ENCODE results near the gene MEST. TPM values are rescaled to one million over a fixed set of nuclear protein-coding genes. Genes with fewer than 3 reads are reported as not detected.
"Not testable (repeated sequence)": the region's sequence is repeated elsewhere in the genome, so short reads cannot be mapped to it uniquely, and the experiment has no call there.

The MEST gene
- total RNA-seq, 1 experiment from 2014 or later, result 76.9 TPM

DNA sequence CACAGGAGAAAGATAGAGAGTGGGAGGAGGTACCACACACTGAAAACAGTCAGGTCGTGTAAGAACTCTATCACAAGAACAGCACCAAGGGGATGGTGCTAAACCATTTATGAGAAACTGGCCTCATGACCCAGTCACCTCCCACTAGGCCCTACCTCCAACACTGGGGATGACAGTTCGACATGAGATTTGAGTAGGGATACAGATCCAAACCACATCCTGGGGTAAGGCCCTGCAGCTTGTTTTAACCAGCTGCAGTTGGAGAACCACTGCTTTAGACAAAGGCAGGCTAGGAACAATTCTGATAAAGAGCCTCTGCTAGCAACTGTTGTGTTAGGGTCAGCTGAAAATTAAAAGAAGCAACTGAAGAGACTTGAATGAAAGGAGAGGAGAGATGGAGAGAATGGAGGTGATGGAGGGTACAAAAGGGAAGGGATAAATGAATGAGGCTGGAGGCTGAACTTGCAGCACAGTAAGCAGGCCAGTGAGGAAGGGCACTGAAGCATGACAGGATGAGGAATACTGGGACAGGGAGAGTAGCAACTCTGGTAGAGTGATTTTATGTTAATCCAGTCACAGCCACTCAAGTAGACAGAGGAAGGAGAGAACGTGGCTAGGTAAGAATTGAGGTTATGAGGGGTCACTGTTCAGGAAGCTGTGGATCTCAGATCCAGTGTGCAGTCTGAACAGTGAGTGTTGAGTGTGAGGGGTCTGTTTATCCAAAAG, 23.6 kb downstream of the MEST start:
- ChIA-PET POLR2A (ENCODE audit: unreplicated experiment) (no interaction called here), CTCF (no interaction called here)
- no peaks in the 10 kb centered on the region for H3K36me3 ChIP-seq (ENCODE audit: low read depth)
- H4K20me1 ChIP-seq (ENCODE audit: insufficient read depth), result no peaks in the 10 kb centered on the region
- H3K4me2 ChIP-seq, result no peak overlapping the region
- no peaks in the 10 kb centered on the region for H3K79me2 ChIP-seq (ENCODE audit: low read depth)
- no peak overlapping the region for H2AFZ ChIP-seq
- no peak for DNase-seq
- H3K9me2 ChIP-seq (ENCODE audit: insufficient read depth), result no peaks in the 10 kb centered on the region
- intact Hi-C loops (cut with micrococcal nuclease; ENCODE audit: unreplicated experiment), result no loop called here
- H3K9me3 ChIP-seq (ENCODE audit: insufficient read depth, low read depth), result no peaks in the 10 kb centered on the region
- no peak overlapping the region for H3K27ac ChIP-seq
- no TSS peak for BruUV-seq (replicated peaks)
- H3K4me3 ChIP-seq, result no peak overlapping the region
- H3K4me1 ChIP-seq (replicated peaks; ENCODE audit: insufficient read depth), result no peaks in the 10 kb centered on the region
- H3F3A ChIP-seq (ENCODE audit: insufficient read depth, low read depth), result peaks cover 4% of the 10 kb centered on the region; the same call in 1 of the 2 replicates
- H3K27me3 ChIP-seq (ENCODE audit: insufficient read depth, low read depth), result no peaks in the 10 kb centered on the region
- TF ChIP-seq EZH2 (IDR thresholded peaks at IDR 0.05; ENCODE audit: low read depth) (no peak), CTCF (conservative IDR thresholded peaks at IDR 0.05) (no peak)

- H3K27ac ChIP-seq, result no peak overlapping the region
- H3F3A ChIP-seq (ENCODE audit: insufficient read depth, low read depth), result no peaks in the 10 kb centered on the region
- no peak overlapping the region for H3K4me2 ChIP-seq
- H3K79me2 ChIP-seq (ENCODE audit: low read depth), result no peaks in the 10 kb centered on the region
- POLR2A ChIA-PET (ENCODE audit: unreplicated experiment), result no interaction called here
- intact Hi-C loops (cut with micrococcal nuclease; ENCODE audit: unreplicated experiment), result no loop called here
- H2AFZ ChIP-seq, result no peak overlapping the region
- CTCF ChIA-PET, result no interaction called here
- TF ChIP-seq EZH2 (IDR thresholded peaks at IDR 0.05; ENCODE audit: low read depth) (no peak), CTCF (conservative IDR thresholded peaks at IDR 0.05) (no peak)
- H3K27me3 ChIP-seq (ENCODE audit: insufficient read depth, low read depth), result no peaks in the 10 kb centered on the region
- DNase-seq, result no peak
- BruUV-seq (replicated peaks), result no TSS peak
- no peaks in the 10 kb centered on the region for H3K36me3 ChIP-seq (ENCODE audit: low read depth)
- H3K4me1 ChIP-seq (replicated peaks; ENCODE audit: insufficient read depth), result no peaks in the 10 kb centered on the region
- no peak overlapping the region for H3K4me3 ChIP-seq
- no peaks in the 10 kb centered on the region for H4K20me1 ChIP-seq (ENCODE audit: insufficient read depth)
- H3K9me2 ChIP-seq (ENCODE audit: insufficient read depth), result no peaks in the 10 kb centered on the region
- H3K9me3 ChIP-seq (ENCODE audit: insufficient read depth, low read depth), result no peaks in the 10 kb centered on the region
Measured at GRCh38 chr7:130521258-130521951, 29.5 kb downstream of the MEST start.

DNA sequence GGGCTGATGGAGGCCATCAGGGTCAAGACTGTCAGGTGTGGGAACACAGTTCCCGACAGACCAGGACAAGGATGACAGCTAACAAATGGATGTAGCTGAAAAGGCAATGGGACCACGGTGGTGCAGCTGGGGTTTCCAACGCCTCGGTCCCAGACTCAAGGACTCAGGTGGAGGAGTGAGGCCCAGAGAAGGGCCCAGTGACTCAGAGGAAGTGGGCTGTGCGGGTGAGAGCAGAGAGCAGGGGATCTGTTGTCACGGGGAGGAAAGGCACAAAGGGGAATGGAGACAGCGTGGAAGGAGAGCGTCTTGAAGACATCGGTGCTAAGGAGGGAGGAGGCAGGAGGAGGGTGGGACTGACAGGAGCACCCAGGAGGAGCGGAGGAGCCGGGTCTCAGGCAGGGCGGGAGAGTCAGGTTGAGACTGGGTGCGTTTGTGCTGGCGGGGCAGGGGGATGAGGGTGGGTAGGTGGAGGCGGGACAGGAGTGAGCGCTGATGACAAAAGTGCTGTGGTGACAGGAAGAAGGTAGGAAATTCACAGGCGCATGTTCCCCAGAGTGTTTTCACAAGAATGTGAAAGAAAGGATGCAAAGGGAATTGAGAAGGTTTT, 31.7 kb downstream of the MEST start:
- H3K9me3 ChIP-seq (ENCODE audit: insufficient read depth, low read depth); H3K36me3 ChIP-seq (ENCODE audit: low read depth); H2AFZ ChIP-seq; H3K9me2 ChIP-seq (ENCODE audit: insufficient read depth); CTCF ChIA-PET; DNase-seq; POLR2A ChIA-PET (ENCODE audit: unreplicated experiment); H3K27me3 ChIP-seq (ENCODE audit: insufficient read depth, low read depth); H3K4me1 ChIP-seq (replicated peaks; ENCODE audit: insufficient read depth); H3K4me2 ChIP-seq; H3F3A ChIP-seq (ENCODE audit: insufficient read depth, low read depth); intact Hi-C loops (cut with micrococcal nuclease; ENCODE audit: unreplicated experiment); H3K79me2 ChIP-seq (ENCODE audit: low read depth); BruUV-seq (replicated peaks); H4K20me1 ChIP-seq (ENCODE audit: insufficient read depth); H3K4me3 ChIP-seq; H3K27ac ChIP-seq: not testable (repeated sequence)
